Common myeloid progenitor, CD34-positive (primary cell): ENCODE measurements around the gene SDF4.

ENCODE experiments used
- CTCF ChIA-PET: fragments of 350-600 bp; sonication (Branson Sonifier 250); formaldehyde crosslinking; loops from one replicate; lab custom pipeline; 2021; ENCODE audit warnings: antibody characterized with exemption; lab: Charles Lee
- POLR2A ChIA-PET: fragments of 350-600 bp; sonication (Branson Sonifier 250); formaldehyde crosslinking; loops from one replicate; lab custom pipeline; 2021; ENCODE audit warnings: antibody characterized with exemption; lab: Charles Lee
- DNase-seq, 3 donors: peaks; one replicate each; pipeline versions ENCODE4 v3.0.0 to v3.0.0-alpha.2; 2013
- H3K27ac ChIP-seq, 2 experiments: 1 replicate in 1 of 2; 2 replicates in 1 of 2; pipeline ENCODE4 v1.7.0; 2013; ENCODE audit warnings: inconsistent platforms in 2 of 2, low read length in 2 of 2, mild to moderate bottlenecking in 2 of 2, low read depth in 1 of 2, moderate library complexity in 1 of 2; ENCODE audit not compliant: severe bottlenecking in 2 of 2, insufficient read depth in 1 of 2, poor library complexity in 1 of 2
- H3K27me3 ChIP-seq, 5 experiments: replicated peaks in 2 of 5; 1 replicate in 3 of 5; 2 replicates in 2 of 5; pipeline versions ENCODE4 v1.6.1 to v1.7.0; 2013; ENCODE audit warnings: low read length in 4 of 5, mild to moderate bottlenecking in 2 of 5, moderate library complexity in 2 of 5, inconsistent platforms in 1 of 5; ENCODE audit not compliant: insufficient read depth in 5 of 5, control insufficient read depth in 4 of 5
- H3K36me3 ChIP-seq, 4 experiments: 1 replicate in 2 of 4; 2 replicates in 2 of 4; pipeline versions ENCODE4 v1.6.1 to v1.7.0; 2013; ENCODE audit warnings: low read length in 3 of 4, control low read depth in 1 of 4, mild to moderate bottlenecking in 1 of 4; ENCODE audit not compliant: control insufficient read depth in 4 of 4, insufficient read depth in 4 of 4
- H3K4me1 ChIP-seq, 4 experiments: 1 replicate in 3 of 4; 2 replicates in 1 of 4; pipeline versions ENCODE4 v1.6.1 to v1.7.1; 2013; ENCODE audit warnings: low read length in 3 of 4, mild to moderate bottlenecking in 3 of 4, control low read depth in 1 of 4, inconsistent platforms in 1 of 4, moderate library complexity in 1 of 4; ENCODE audit not compliant: control insufficient read depth in 4 of 4, insufficient read depth in 4 of 4; ENCODE audit errors: control extremely low read depth in 1 of 4
- H3K4me3 ChIP-seq, 7 experiments: 1 replicate in 4 of 7; 2 replicates in 3 of 7; pipeline versions ENCODE4 v1.5.1 to v1.7.0; 2013; ENCODE audit warnings: mild to moderate bottlenecking in 7 of 7, low read length in 6 of 7, moderate library complexity in 6 of 7, inconsistent platforms in 2 of 7, low read depth in 2 of 7, control low read depth in 1 of 7; ENCODE audit not compliant: insufficient read depth in 4 of 7, control insufficient read depth in 1 of 7; ENCODE audit errors: extremely low read depth in 1 of 7
- H3K9me3 ChIP-seq, 5 experiments: 1 replicate in 4 of 5; 2 replicates in 1 of 5; pipeline versions ENCODE4 v1.6.1 to v1.7.1; 2013; ENCODE audit warnings: low read length in 4 of 5, mild to moderate bottlenecking in 2 of 5, inconsistent platforms in 1 of 5, low read depth in 1 of 5, moderate library complexity in 1 of 5; ENCODE audit not compliant: control insufficient read depth in 4 of 5, insufficient read depth in 2 of 5; ENCODE audit errors: control extremely low read depth in 1 of 5
- WGBS: methylation state at CpG from one replicate; pipeline ENCODE4 v1.1.5; 2013; ENCODE audit not compliant: insufficient coverage; 5-methylcytosine and 5-hydroxymethylcytosine counted together

The SDF4 gene

GRCh38 chr1:1207571-1207892 lies 24.3 kb downstream of the SDF4 start:
- H3K9me3 ChIP-seq = no peaks in the 10 kb centered on the region
- H3K36me3 ChIP-seq = peaks cover 0 to 7% (median 0%) of the 10 kb centered on the region in 4 experiments
- H3K27me3 ChIP-seq = peaks cover 0 to 21% (median 3%) of the 10 kb centered on the region in 5 experiments
- H3K27ac ChIP-seq = no peak overlapping the region
- CTCF ChIA-PET = interaction anchor here (0.9 to 2.3 kb wide), 5 partner anchors 21 to 85 kb away, joined by 3 to 6 read pairs (median 4); partner anchors contain the start of gene TTLL10
- 64% methylated on average over 6 of the region's 11 CpGs for WGBS
- H3K4me1 ChIP-seq = peaks cover 0 to 89% (median 67%) of the 10 kb centered on the region in 4 experiments
- no peak overlapping the region for H3K4me3 ChIP-seq
- no peak for DNase-seq
- POLR2A ChIA-PET = no interaction called here

GRCh38 chr1:1206966-1207531 lies 24.8 kb downstream of the SDF4 start:
- 39% methylated on average over 8 of the region's 19 CpGs for WGBS
- peaks cover 0 to 7% (median 0%) of the 10 kb centered on the region in 4 experiments for H3K36me3 ChIP-seq
- ChIA-PET CTCF (interaction anchor here (0.6 to 2.3 kb wide), 5 partner anchors 13 to 84 kb away, joined by 3 to 6 read pairs (median 5); partner anchors contain the start of gene TTLL10), POLR2A (no interaction called here)
- peak overlapping the region in 4 of 7 experiments; percentile 49 to 70 (median 59) for H3K4me3 ChIP-seq
- H3K9me3 ChIP-seq = no peaks in the 10 kb centered on the region
- peaks cover 0 to 21% (median 3%) of the 10 kb centered on the region in 5 experiments for H3K27me3 ChIP-seq
- H3K4me1 ChIP-seq = peaks cover 0 to 85% (median 63%) of the 10 kb centered on the region in 4 experiments
- no peak for DNase-seq
- H3K27ac ChIP-seq = no peak overlapping the region

- H3K27me3 ChIP-seq = peaks cover 0 to 21% (median 3%) of the 10 kb centered on the region in 5 experiments
These were observed 25.3 kb downstream of the SDF4 start, which contains the start of gene TNFRSF18 for GRCh38 chr1:1206376-1206965. TNFRSF18 (minus strand) TSS chr1:1206592; CDS start chr1:1206571, 21 bp downstream.

GRCh38 chr1:1205769-1206375 lies 25.9 kb downstream of the SDF4 start:
- Histone ChIP-seq H3K4me3 (peak overlapping the region in 5 of 7 experiments; percentile 19 to 70 (median 54)), H3K27me3 (peaks cover 0 to 21% (median 3%) of the 10 kb centered on the region in 5 experiments), H3K4me1 (peaks cover 0 to 76% (median 55%) of the 10 kb centered on the region in 4 experiments), H3K27ac (no peak overlapping the region), H3K36me3 (peaks cover 0 to 7% (median 0%) of the 10 kb centered on the region in 4 experiments), H3K9me3 (no peaks in the 10 kb centered on the region)
- ChIA-PET CTCF (interaction anchor here (0.6 to 2.3 kb wide), 5 partner anchors 27 to 92 kb away, joined by 3 to 6 read pairs (median 4); partner anchors contain the start of gene TTLL10), POLR2A (no interaction called here)
- no peak for DNase-seq
- 18% methylated on average over 26 of the region's 31 CpGs for WGBS

More at GRCh38 chr1:1206376-1206965, 25.3 kb downstream of the SDF4 start, which contains the start of gene TNFRSF18:
- peak within 1 kb of the TSS; percentile 11 to 70 (median 49) for H3K4me3 ChIP-seq
- WGBS = 3% methylated on average over 36 of the region's 49 CpGs
- DNase-seq = no peak
- ChIA-PET POLR2A (no interaction called here), CTCF (interaction anchor here (0.6 to 2.3 kb wide), 5 partner anchors 12 to 91 kb away, joined by 3 to 6 read pairs (median 4); partner anchors contain the start of gene TTLL10)
- no peaks in the 10 kb centered on the region for H3K9me3 ChIP-seq
- peaks cover 0 to 7% (median 0%) of the 10 kb centered on the region in 4 experiments for H3K36me3 ChIP-seq
- H3K4me1 ChIP-seq = peaks cover 0 to 79% (median 57%) of the 10 kb centered on the region in 4 experiments
- no peak within 1 kb of the TSS for H3K27ac ChIP-seq

GRCh38 chr1:1204998-1205768 lies 26.6 kb downstream of the SDF4 start:
- POLR2A ChIA-PET = no interaction called here
- H3K4me1 ChIP-seq = peaks cover 0 to 76% (median 59%) of the 10 kb centered on the region in 4 experiments
- no peak for DNase-seq

GRCh38 chr1:1204425-1204920 lies 27.3 kb downstream of the SDF4 start:
- peaks cover 0 to 7% (median 0%) of the 10 kb centered on the region in 4 experiments for H3K36me3 ChIP-seq
- H3K4me3 ChIP-seq = peak overlapping the region in 1 of 7 experiments; percentile 70
- 100% methylated on average over 4 of the region's 8 CpGs for WGBS
- ChIA-PET CTCF (interaction anchor here (0.7 kb wide), 1 partner anchor 12 kb away, joined by 3 read pairs; no protein-coding TSS in a partner anchor), POLR2A (no interaction called here)
- peaks cover 0 to 21% (median 3%) of the 10 kb centered on the region in 5 experiments for H3K27me3 ChIP-seq
- H3K4me1 ChIP-seq = peaks cover 0 to 77% (median 59%) of the 10 kb centered on the region in 4 experiments
- no peak for DNase-seq
- H3K9me3 ChIP-seq = no peaks in the 10 kb centered on the region
- no peak overlapping the region for H3K27ac ChIP-seq

More at GRCh38 chr1:1204998-1205768, 26.6 kb downstream of the SDF4 start:
- Histone ChIP-seq H3K9me3 (no peaks in the 10 kb centered on the region), H3K27me3 (peaks cover 0 to 21% (median 3%) of the 10 kb centered on the region in 5 experiments), H3K27ac (no peak overlapping the region), H3K36me3 (peaks cover 0 to 7% (median 0%) of the 10 kb centered on the region in 4 experiments), H3K4me3 (peak overlapping the region in 2 of 7 experiments; percentile 64 to 70)
- 97% methylated on average over 17 of the region's 19 CpGs for WGBS
- CTCF ChIA-PET = interaction anchor here (0.7 to 2.3 kb wide), 4 partner anchors 12 to 47 kb away, joined by 3 to 6 read pairs (median 4); partner anchors contain the start of gene TTLL10
